GM21576 (cell line): ENCODE results near the gene CREG1.
"Not testable (repeated sequence)": the region's sequence is repeated elsewhere in the genome, so short reads cannot be mapped to it uniquely, and the experiment has no call there.

ENCODE experiments used
- ATAC-seq: cut with Tn5 transposase; IDR thresholded peaks from one replicate; pipeline ENCODE4 v1.9.1; 2021; ENCODE audit warnings: mild to moderate bottlenecking, moderate library complexity; ENCODE audit not compliant: unreplicated experiment

CREG1 gene

DNA sequence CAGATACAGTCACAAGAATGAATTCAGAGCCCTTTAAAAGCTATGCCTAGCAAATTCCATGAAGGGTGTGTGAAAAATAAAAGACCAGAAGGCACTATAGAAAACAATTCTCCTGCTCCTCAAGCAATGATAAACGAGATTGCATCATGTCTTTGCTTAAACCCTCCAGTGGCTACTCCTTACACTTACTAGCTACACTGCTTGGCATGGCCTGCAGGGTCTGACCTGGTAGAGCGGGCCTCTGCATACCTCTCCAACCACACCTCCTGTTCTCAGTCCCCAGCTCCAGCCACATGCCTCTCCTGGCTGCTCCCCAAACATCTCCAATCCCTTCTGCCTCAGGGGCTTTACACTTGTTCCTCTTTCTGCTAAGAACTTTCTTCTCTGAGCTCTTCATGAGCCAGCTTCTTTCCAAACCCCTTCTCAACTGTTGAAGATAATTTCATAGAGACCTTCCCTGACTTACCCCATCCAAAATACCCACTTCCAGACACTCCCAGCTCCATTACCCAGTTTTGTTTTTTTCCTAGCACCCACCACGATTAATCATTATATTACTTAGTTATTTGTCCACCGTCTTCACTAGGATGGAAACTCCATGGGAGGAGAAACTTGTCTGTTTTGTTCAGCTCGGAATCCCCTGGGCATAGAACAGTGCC, 11.2 kb upstream of the CREG1 start:
- no peak for ATAC-seq

DNA sequence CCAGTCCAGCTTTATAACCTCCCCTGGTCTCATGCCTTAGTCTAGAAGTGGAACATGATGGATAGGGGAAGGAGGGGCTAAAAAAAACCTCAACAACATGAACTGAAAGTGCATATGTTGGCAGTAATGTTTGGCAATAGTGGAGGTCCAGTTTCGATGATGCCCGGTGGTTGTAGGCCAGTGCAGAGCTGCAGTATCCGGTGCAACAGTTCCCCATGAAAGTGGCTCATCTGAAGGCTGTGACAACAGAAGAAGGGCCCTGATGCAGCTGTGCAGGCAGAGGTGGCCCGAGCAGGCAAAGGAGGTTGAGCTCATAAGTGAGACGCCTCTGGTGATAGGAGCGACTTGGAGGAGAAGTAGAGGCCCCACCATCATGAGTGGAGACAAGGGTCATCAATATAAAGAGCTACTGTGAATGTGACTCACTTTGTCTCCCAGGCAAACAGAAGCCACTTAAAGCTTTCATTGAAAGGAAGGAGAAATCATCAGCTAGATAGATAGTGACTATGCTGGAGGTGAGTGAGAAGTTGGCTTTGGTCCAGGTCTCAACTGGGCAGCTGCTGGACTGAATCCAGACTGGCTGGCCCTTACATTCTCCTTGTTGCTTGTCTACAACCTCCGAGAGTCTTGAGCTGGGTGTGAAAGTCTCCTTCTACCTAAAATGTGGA, 10.2 kb upstream of the CREG1 start:
- ATAC-seq = no peak

DNA sequence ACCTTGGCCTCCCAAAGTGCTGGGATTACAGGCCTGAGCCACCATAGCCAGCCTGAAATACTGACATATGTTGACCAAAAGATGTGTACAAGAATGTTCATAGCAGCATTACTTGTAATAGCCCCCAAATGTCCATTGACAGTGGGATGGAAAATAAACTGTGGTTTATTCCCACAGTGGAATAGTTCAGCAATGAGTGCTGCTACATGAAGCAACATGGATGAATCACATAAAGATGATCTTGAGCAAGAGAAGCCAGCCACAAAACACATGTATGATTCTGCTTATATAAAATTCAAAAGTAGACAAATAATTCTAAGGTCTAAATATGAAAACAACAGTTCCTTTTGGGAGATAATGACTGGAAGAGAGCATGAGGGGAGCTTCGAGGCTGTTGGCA, 9.1 kb upstream of the CREG1 start:
- no peak for ATAC-seq

DNA sequence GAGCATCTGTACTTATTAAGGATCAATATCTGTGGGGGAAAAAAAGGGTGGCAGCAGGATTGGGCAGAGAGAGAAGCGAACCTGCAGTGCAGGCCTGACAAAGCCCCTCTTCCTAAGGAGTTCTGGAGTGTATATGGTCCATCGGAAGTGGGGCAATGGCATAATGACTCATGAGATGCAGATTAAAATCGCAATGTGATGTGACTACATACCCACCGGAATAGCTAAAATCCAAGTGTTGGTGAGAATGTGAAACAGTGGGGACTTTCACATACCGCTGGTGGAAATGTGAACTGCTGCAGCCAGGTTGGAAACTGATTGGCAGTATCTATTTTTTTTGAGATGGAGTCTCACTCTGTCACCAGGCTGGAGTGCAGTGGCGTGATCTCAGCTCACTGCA, 8.2 kb upstream of the CREG1 start:
- ATAC-seq = no peak

DNA sequence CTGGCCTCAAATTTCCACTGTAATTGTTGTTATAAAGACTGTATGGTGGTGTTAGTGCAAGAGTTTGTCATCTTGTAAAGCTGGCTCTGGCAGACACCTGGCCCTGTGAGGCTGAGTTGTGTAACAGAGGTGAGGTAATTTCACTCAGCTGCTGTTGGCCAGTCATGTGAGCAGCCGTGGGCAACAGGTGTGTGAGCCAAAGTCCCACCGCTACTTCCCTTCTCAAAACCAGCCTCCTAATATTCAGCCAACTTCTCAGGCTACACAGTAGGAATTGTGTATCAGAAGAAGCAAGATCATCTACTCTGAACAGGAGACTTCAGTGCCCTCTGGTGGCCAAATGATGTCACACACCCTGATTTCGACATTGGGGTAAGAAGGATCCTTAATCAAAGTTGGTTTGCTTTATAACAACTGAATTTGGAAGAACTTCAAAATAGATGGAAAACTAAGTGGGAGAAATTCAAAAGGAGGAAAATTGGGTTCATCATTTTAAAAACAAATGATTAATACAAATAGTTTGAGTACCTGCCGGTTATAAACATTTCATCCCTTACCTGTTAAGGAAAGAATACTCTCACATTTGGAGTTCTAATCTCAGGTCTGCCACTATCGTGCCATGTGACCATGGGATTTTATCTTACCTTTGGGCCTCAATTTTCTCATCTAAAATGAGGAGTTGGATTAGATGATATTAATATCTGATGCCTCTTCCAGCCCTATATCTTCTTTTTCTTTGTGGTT, 2.6 kb upstream of the CREG1 start:
- ATAC-seq = no peak

DNA sequence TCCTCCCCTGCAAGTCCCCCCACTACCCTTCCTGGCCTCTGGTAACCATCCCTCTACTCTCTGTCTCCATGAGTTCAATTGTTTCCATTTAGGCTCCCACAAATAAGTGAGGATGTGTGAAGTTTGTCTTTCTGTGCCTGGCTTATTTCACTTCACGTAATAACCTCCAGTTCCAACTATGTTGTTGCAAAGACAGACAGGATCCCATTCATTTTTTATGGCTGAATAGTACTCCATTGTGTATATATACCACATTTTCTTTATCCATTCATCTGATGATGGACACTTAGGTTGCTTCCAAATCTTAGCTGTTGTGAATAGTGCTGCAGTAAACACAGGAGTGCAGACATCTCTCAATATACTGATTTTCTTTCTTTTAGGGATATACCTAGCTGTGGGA, 1.5 kb upstream of the CREG1 start:
- ATAC-seq = not testable (repeated sequence)

DNA sequence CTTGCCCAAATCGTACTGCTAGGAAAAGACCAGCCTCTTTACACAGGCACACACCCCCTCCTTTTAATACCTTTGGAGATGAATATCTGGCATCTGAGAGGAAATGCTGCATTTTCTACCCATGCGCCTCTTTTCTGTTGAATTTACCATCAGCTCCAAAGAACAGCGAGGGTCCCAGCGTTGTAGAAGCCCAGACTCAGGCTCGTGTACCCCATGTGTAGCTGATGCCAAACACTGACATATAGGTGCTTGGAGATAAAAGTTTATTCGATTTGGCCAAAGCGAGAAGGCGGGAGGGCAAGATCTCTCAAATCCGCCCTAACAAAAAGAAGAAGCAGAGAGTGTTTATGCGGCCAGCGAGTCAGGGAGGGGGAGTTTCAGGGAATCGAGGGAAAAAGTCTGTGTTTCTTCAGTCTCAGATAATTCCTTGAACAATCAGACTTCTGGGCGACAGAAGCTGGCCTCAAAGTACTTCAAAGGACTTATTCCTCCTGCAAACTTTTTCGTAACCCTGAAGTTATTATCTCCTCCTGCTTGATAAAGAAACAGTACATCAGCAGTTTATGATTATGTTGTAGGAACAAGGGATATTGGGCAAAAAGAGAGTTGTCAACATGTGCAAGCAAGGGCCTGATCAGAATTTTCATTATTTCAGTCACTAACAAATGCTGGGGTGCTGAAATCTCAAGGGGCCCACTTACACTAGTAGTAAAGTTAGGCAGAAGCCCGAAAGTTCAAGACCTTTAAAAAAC, 642 bp upstream of the CREG1 start:
- ATAC-seq = peak; percentile 14

DNA sequence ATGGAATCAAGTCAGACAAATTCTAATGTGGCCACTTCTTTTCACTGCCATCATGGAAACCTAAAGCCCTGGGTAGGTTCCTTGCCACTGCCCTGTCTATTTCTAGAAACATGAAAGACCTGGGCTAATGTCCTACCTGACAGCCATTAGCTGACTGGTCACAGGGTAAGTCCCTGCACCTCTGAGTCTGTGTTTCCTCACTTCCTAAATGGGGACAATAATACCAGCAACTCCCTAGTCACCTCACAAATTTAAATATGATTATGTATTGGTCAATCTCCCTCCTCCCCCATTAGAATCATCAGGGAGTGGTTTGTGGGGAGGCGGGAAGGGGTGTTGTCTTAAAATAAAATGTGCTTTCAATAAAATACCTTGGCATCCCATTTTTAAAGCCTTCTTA, 2.2 kb downstream of the CREG1 start:
- ATAC-seq = no peak

DNA sequence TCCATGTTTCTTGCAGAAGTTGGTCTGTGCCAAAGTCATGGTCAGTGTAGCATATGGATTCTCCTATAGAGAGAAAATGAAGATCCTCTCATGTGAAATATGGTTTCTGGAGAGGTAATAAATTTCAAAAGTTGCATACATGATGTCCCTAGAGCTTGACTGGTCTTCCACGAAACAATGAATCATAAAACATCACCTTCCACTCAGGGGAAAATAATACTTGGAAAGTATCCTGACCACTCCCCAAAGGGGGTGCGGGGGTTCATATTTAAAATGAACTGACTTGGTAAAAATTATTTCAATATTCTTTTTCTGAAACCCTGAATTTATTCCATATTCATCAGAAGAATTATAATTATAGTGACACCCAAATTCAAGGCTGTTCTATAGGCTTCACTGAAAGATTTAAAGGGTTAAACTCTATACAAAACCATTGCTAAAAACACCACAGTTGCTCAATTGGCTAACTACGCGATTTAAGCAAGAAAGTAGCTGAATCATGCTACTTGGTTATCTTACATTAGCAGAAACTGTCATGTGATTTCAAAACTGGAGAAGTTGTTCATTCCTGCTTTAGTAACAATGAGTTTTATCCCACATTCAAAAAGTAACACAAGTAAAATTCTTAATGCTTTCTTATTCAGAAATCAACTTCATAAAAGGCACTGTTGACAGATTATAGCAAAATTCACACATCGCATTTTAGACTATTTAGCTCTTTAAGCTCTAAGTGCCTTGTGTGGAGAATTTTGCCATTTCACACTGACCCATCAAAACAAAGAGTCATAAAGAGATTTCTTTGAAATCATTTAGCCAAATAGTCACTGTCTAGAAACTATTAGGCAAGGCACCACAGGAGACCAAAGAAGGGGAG, 5.3 kb downstream of the CREG1 start:
- no peak for ATAC-seq

DNA sequence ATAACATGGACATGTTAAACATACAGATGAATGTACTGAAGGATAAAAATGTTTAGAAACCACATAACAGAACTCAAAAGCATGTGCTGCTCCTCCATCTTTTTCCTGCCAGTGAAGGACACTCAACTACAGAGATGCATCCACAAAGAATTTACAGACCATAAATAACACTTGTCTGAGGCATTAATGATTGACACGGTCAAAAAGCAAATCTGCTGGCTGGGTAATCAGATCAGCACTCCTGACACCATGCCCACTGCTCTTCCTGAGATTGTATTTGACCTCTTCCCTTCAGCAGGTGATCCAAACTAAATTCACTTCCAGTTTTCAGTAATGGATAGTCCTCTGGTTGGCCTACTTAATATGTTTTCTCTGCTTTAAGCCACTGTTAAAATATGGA, 6.6 kb downstream of the CREG1 start:
- no peak for ATAC-seq

DNA sequence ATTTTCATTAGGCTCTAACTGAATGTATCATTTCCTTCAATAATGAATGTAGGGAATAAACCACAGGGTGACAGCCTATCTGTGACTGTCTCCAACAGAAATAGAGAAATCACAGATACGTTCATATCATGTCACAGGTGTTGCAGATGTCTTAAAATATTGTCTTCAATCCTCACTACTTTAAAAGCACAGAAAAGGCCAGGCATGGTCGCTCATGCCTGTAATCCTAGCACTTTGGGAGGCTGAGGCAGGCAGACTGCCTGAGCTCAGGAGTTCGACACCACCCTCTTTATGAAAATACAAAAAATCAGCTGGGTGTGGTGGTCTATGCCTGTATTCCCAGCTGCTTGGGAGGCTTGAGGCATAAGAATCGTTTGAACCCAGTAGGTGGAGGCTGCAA, 8.2 kb downstream of the CREG1 start:
- no peak for ATAC-seq

DNA sequence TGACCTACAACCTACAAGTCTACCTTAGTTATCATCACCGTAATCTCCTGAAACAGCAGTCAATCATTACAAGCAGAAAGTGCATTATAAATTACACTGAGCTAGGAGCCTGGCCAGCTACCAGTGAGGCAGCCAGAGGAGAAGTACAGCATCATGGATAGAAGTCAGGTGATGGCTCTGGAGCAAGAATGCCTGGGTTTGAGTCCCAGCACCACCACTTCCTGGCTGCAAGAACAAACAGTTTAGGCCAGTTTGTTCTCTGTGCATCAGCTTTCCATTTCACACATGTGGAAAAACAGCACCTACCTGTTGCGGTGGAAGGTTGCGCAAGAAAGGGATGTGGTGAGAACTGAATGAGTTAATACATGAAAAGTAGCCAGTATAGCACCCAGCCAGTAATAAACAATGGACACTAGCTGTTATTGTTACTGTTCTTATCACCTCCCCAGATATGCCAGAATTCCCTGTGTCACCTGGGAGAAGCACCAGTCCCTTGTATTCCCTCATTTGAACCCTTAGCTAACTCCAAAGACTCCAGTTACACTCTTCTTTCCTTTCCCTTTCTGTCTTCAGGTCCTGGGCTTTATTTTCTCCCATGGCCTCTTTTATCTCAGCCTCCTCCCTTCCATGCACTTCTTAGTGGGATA, 9.0 kb downstream of the CREG1 start:
- no peak for ATAC-seq

DNA sequence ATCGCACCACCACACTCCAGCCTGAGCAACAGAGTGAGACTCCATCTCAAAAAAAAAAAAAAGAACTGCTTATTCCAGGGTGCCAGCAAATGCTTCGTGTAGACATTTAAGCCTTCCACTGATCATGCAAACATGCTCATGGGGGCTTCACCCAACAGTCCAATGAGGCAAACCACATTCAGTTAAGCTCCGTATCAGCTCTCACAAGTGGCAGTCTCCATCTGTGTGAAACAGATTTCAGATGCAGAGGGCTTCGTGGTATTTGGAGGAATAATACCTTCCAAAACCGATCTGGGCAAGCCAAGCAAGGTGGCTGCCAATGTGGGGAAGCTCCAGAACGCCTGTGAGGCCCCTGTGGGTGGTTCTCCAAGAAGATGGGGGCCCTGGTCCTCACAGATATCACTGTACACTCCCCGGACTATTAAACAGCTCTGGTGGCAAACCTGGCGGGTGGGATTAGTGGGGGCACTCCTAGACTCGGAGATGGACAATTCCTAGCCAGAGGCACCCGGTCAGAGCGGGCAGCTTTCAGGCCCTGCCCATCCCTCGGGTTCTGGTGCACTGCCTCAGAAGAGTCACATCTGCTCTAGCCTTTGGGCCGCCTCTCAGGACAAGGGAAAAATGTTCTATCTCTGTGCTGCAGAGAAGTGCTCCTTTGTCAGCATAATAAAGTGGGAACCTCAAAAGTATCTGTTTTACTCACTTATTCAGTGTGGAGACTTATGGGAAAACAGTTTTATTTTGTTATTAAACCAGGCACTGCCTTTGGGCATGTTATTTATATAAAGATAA, 10.2 kb downstream of the CREG1 start:
- no peak for ATAC-seq

DNA sequence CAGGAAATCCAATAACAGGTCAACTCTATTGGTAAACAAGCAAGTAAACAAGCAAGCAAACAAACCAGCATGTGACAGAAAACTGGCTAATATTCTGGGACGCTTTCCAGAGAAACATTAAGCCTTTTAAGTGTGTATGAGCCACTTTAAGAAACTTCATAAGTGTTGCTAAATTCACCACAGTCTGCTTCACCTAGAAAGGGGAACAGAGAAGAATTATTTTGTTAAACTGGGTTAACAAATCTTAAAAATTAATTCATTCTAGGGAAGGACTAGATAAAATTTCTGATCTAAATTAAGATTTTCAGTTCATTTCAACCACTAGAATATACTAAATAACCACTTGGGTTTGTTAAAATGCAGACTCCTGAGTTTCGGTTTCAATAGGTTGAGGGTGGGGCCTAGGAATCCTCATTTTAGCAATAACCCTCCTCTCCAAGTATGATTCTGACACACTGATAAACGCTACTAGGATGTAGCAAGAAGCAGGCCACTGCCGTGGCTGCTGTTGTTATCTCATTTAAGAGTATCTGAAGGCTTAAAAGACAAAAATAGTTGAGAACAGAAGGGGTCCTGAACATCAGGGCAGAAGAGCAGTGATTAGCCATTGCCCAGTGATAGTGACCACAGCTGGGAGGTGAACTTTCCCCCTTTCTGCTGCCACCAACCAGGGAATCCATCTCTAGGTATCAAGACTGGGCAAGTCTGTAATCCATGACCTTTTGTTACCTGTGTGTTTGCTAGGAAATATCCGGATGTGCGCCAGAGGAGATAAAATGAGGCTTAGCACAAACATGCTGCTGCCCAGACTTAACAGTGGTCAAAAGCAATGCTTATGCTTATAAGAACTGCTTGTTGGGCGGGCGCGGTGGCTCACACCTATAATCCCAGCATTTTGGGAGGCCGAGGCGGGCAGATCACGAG, 11.2 kb downstream of the CREG1 start:
- no peak for ATAC-seq

DNA sequence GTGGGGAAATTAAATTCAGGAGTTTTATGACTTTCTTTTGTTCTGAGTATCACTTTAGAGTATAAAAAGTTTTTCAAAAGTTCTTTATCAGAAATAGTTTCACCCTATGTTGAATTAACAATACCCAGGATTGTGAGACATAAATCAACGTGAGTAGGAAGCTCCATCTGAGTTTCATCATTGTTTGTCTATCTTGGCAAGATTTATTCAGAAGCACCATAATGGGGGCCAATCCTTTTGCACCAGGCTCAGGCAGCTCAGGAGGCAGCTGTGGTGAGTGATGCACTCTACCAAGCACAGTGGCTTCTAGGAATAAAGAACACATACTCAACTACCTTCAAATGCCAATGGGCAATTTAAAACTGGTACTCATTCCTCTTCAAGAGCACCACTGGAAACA, 12.0 kb downstream of the CREG1 start:
- no peak for ATAC-seq

DNA sequence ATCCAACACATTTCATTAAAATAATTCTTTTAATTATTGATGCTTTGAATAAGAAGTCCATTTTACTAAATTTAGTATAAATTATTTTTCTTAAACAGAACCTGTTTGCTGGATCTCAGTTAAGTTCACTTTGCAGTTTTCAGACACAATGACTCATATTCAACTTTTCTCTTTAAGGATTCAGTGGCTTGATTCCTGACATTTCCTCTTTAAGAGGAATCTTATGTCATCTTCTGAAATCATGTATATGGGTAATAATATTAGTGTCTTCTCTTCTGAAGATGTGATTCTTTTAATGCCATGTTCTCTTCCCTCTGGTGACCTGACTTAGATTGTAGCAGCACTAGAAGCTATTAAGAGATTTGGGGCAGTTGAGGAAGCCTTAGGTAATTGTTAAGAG, 12.6 kb downstream of the CREG1 start:
- no peak for ATAC-seq

DNA sequence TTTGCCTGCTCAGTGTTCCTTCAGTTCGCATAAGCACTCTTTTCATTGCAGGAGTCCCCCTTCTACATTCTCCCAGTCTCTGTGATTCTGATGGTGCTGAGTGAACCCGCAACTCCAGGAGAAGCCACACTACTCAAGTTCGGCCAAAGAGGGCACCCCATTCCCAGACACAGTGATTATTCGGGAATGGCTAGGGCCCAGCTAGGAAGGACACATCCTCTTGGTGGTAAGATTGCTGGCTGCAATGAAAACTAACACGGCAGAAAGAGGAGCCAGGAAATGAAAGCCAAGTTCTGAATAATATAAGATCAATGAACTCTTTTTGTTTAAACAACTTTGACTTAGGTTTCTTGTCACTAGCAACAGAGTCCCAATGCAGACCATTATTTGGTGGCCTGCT, 14.9 kb downstream of the CREG1 start:
- no peak for ATAC-seq

DNA sequence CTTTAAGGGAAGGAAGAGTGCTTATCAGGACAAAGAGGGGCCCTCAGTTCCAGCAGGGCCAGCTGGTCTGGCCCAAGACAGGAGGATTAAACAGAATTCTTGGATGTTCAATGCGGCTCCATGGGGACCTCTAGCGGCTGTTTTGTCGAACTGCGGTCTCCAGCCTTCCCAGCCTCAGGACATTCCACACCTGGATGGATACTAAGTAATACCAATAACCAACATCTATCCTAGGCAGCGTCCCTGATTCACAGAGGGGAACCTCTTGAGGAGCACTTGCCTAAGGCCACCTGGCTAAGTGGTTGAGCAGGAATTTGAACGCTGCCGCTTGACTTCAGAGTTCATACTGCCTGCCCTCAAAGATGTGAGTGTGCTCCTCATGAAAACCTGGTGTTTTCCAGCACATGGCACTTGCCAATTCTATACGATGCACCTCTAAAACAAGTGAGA, 19.7 kb downstream of the CREG1 start:
- ATAC-seq = no peak
